NCI-H2029 treated with DMSO at 0.1 percent for 48 hours (cell line): Measurements from ENCODE around the gene HAL.
A peak's percentile ranks its signal among the peaks of the same experiment; 100 is the strongest.
"Not testable (repeated sequence)": the region's sequence is repeated elsewhere in the genome, so short reads cannot be mapped to it uniquely, and the experiment has no call there.

Experiments used
- DNase-seq: peaks from one replicate; lab custom pipeline; 2025; lab: John Stamatoyannopoulos, UW

HAL gene

GRCh38 chr12:95977764-95978305 is 18.3 kb downstream of the HAL start:
- no peak for DNase-seq

- DNase-seq: no peak
Measured at GRCh38 chr12:95976416-95976832, 19.7 kb downstream of the HAL start.

GRCh38 chr12:95975491-95975890 is 20.7 kb downstream of the HAL start:
- no peak for DNase-seq

GRCh38 chr12:95974358-95974757 is 21.8 kb downstream of the HAL start:
- no peak for DNase-seq

- DNase-seq: no peak
Measured at GRCh38 chr12:95972832-95973456, 23.2 kb downstream of the HAL start.

- no peak for DNase-seq
Measured at GRCh38 chr12:95970905-95971304, 25.2 kb downstream of the HAL start.

- DNase-seq: not testable (repeated sequence)
Measured at GRCh38 chr12:95969116-95969515, 27.0 kb downstream of the HAL start.

GRCh38 chr12:95967301-95967700 is 28.8 kb downstream of the HAL start:
- no peak for DNase-seq

GRCh38 chr12:95966287-95966870 is 29.8 kb downstream of the HAL start:
- no peak for DNase-seq

- DNase-seq: no peak
Measured at GRCh38 chr12:95963096-95963495, 33.0 kb downstream of the HAL start.

- DNase-seq: no peak
Measured at GRCh38 chr12:95962222-95962621, 33.9 kb downstream of the HAL start.

- no peak for DNase-seq
Measured at GRCh38 chr12:95960241-95960640, 35.9 kb downstream of the HAL start.

- no peak for DNase-seq
Measured at GRCh38 chr12:95959107-95959506, 37.0 kb downstream of the HAL start.

GRCh38 chr12:95956557-95957145 is 39.5 kb downstream of the HAL start:
- DNase-seq: no peak

GRCh38 chr12:95955549-95956159 is 40.5 kb downstream of the HAL start:
- no peak for DNase-seq

- no peak for DNase-seq
Measured at GRCh38 chr12:95953000-95953399, 43.1 kb downstream of the HAL start.

- peak; percentile 72 for DNase-seq
Measured at GRCh38 chr12:95951515-95951914, 44.6 kb downstream of the HAL start.

- peak; percentile 7 for DNase-seq
Measured at GRCh38 chr12:95949477-95950206, 46.5 kb downstream of the HAL start.

GRCh38 chr12:95944108-95944704 is 51.9 kb downstream of the HAL start:
- no peak for DNase-seq

GRCh38 chr12:95943330-95943842 is 52.8 kb downstream of the HAL start, which contains the start of gene AMDHD1:
AMDHD1 (plus strand) TSS chr12:95943331; CDS start chr12:95943399, 68 bp downstream.
- no peak for DNase-seq

GRCh38 chr12:95942524-95943329 is 53.4 kb downstream of the HAL start, which contains the start of gene CCDC38:
CCDC38 (minus strand) TSS chr12:95942614; CDS start chr12:95936509, 6,105 bp downstream.
- peak; percentile 35 for DNase-seq
